NCI-H460 (cell line): ENCODE data around the gene DAPK1. TPM values are rescaled to one million over a fixed set of nuclear protein-coding genes. Genes with fewer than 3 reads are reported as not detected.

Experiments
- DNase-seq: peaks from one replicate; pipeline ENCODE4 v3.0.0-alpha.2; 2016; ENCODE audit warnings: low read depth; ENCODE audit errors: extremely low read depth
- total RNA-seq: library from RNA; depleted of rRNA; stranded (reverse); fragments of >200 nt; shearing (Covaris generic); gene quantifications from 2 replicates; pipeline ENCODE4 v1.2.3, GENCODE V29; 2014

Gene DAPK1
- total RNA-seq, 1 experiment from 2014 or later, result 0.25 TPM

DNA sequence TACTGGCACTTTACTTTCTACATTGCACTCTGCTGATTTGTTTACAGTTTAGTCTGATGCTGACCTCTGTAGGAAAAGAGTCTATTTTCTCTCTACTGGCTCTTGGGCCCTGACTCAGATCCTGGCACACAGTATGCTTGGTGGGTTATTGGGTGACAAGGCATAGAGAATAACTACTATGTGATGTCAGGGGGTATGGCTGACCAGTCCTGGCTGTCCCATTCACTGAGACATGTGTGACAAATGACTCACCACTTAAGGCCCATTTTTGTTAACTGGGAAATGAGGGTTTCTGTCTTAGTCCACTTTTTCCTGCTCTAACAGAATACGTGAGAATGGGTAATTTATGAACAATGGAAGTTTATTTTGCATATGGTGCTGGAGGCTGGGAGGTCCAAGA is 66.4 kb downstream of the DAPK1 start:
- DNase-seq, result no peak

GRCh38 chr9:87564791-87565241 is 67.1 kb downstream of the DAPK1 start:
- no peak for DNase-seq

DNA sequence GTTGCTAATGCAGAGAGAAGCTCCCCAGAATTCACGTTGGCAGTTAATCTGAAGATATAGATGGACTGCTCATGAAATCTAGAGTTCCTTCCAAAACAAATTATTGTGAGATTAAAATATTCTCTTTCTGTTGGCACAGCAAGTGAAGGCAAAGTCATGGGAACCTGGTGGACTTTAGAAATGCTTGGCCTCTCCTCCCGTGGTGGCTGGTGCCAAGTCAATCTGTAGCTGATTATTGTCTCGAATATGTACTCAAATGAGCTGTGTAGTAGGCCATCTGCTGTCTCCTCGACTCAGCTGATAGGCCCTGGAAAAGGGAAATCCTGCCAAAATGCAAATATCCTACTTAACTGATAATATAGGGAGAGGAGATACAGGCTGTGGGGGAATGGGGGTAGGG is 69.3 kb downstream of the DAPK1 start:
- no peak for DNase-seq

DNA sequence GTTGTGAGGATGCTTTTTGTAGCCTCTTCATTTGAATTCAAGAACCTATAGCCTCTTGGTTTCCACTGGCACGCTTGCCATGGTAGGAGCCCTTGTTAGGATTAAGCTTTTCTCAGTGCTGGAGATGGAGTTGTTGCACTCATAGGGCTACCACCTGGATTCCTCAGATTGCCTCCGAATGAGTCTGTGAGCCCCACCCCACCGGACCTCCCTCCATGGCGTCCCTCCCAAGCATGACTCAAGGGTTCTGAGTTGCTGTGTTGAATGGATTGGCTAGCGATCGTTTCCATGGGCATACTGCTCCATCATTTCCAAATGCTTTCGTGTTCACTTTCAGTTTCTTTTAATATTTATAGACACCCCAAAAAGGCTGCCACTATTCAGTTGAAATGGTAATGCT is 69.9 kb downstream of the DAPK1 start:
- DNase-seq, result no peak

- DNase-seq, result no peak
These were observed 70.3 kb downstream of the DAPK1 start for GRCh38 chr9:87567983-87568382.

DNA sequence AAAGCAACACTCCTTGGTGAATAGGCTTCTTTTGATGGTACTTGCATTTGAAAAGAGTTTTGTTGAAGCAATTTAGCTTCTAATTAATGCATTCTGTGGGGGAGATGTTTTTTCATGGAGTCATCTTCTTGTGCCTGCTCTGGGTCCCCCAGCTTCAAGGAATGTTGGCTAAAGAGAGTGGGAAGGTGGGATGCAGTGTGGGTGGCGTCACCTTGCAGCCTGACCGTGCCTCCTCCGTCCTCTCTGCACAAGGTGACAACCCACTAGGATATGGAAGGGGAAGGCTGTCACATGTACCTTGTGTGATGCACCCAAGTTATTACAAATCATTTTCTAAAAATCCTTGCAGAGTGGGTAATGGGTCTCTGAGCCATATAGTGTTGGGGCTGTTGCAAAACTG is 70.7 kb downstream of the DAPK1 start:
- no peak for DNase-seq

GRCh38 chr9:87569008-87569509 is 71.4 kb downstream of the DAPK1 start:
- no peak for DNase-seq

- no peak for DNase-seq
These were observed 71.9 kb downstream of the DAPK1 start for GRCh38 chr9:87569518-87569917.

DNA sequence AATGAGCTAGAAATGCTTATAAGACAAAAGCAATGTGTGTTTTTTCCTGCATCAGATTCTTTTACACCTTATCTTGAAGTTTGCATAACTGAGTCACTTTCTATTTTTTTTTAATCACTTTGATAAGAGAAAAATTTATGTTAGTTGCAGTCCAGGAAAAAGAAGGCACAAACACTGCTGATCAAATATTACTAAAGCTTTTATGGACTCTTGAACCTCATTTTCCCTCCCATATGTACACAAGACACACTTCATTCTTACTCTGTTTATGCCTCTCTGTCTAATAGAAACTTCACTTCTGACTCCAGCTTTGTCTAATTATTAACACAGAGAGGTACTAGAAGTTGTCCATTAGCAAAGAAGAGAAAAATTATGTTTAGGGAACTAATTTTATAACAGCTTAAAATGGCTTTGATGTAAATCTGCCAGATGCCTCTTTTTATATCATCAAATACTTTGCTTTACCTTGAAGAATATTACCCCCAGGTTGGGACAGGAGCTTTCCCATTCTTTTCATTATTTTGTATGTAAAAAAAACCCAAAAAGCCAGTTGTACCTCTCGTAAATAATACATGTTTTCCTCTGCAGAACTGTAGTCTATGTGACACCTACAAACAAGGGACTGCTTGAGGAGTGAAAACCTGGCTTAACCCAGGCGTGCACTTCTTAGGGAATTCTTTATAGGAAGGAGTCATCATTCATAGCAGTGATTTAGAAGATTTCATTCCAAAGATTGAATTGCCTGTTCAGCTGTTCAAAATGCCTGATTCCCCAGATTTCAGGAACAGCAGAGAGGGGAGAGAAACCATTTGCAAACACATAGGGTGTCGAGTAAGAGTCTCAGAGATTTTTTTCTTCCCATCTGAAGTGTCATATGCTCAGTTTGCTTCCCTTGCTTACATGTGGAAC is 72.6 kb downstream of the DAPK1 start:
- DNase-seq, result no peak

DNA sequence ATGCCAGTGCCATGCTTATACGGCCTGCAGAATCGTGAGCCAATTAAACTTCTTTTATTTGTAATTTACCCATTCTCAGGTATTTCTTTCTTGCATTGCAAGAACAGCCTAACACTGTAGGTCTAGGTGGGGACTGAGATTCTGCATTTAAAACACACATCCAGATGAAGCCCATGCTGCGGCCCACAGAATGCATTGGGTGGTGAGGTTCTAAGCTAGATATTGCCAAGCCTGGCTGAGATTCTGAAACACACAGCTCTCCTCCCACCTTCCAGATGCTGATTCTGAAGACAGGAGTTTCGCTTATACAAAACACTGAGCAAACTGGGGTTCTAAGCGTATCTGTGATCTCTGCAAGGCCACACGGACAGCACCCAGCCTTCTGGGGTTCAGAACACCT is 75.1 kb downstream of the DAPK1 start:
- no peak for DNase-seq

DNA sequence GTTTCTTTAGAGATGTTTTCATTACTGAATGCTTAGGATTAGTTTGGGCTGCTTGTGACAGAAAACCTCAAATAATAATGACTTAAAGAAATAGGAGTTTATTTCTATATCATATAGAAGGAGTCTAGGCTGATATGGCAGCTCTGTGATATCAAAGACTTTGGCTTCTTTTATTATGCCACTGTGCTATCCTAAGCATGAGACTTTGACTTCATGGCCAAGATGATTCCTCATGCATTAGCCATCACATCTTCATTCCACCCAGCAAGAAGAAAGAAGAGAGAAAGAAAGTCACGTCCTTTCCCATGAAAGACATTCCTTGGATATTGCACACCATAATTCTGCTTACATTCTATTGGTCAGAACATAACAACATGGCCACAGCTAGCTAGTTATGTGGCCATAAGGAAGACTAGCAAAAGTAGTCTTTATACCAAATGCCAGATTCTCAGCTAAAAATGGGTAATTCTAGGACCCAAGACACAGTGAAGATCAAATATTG is 76.2 kb downstream of the DAPK1 start:
- no peak for DNase-seq

DNA sequence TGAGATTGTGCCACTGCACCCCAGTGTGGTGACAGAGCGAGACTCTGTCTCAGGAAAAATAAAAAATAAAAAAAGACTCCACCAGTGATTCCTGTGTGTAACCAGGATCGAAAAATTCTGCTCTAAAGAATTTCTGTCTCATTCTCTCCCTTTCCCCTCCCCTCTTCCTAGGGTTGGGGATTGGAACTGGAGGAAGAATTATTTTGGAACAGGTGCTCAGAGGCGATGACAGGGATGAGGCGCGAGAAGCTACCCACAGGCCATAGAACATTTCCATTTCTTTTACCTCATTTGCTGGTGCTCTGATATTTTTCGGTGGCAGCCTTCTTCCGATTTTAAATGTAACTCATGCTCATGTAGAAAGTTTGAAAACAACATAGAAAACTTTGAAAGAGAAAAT is 80.1 kb downstream of the DAPK1 start:
- no peak for DNase-seq

DNA sequence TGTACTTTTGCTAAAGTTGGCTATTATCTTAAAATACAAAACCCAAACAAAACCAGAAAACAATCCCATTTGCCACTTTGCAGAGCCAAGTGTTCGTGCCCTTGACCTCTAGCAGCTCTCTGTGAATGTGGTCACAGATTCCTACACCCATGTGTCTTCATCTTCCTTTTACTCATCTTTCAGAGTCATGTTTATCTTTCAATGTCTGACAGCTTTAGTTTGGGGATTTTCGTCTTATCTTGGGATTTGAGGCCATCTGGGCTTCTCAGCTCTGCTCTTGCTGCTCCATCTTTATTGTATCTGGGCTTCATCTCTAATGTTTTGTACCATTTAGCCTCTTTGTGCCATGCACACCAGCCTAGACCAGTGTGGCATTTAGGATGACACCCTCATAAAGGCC is 81.0 kb downstream of the DAPK1 start:
- DNase-seq, result no peak

- DNase-seq, result no peak
These were observed 82.3 kb downstream of the DAPK1 start for GRCh38 chr9:87579781-87580541.

DNA sequence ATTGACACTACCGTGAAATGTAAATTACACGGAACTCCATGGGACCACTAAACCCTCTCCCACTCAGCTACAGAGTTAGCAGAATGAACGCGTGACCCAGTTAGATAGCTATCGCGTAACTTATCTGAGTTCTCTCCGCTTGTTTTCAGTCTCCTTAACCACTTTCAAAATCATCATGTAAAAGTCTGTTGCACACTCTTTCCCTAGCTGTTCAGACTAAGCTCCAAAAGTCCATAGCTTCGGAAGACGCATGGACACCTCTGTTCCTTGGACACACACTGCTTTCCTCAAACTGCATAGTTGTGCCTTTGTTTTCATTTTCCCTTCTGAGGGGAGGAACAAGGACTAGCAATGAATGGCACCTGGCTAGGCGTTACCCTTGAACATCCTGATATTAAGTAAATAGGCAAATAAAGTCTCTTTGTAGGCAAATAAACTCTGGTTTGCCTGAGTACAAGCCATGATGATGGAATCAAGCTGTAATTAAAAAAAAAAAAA is 83.3 kb downstream of the DAPK1 start:
- DNase-seq, result no peak

- no peak for DNase-seq
These were observed 83.8 kb downstream of the DAPK1 start for GRCh38 chr9:87581513-87581912.

DNA sequence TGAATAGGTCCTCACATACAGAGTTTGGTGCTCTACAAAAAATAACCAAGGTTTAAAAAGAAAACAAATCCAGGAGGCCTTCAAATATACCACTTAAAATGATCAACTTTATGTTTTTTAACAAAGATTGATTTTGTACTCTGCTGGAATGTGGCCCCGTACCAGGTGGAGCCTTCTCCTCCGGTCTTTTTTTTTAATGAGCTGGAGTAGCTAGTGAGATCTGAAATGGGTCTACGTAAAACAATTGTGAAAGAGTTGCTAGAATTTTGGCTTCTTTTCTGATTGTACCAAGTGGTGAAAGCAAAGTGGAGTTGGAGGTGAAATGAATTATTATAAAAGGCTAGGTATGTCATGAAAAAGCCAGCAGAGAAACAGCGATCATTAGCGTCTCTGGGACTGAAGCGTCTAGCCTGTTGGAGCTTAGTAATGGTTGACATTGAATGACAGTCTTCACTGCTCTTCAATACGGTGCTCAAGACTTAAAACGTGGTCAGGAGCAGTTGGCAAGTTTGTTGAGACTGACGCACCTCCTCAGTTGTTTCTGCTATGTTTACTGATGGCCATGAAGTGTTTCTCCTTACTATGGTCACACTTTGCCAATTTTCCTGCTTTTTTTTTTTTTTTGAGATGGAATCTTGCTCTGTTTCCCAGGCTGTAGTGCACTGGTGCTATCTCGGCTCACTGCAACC is 84.4 kb downstream of the DAPK1 start:
- DNase-seq, result no peak

DNA sequence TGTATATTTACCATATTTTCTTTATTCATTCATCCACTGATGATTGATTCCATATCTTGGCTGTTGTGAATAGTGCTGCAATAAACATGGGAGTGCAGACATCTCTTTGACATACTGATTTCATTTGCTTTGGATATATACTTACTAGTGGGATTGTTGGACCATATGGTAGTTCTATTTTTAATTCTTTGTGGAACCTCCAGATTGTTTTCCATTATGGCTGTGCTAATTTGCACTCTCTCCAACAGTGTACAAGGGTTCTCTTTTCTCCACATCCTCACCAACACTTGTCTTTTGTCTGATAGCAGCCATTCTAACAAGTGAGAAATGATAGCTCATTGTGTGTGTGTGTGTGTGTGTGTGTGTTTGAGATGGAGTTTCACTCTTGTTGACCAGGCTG is 86.7 kb downstream of the DAPK1 start:
- DNase-seq, result no peak

- DNase-seq, result no peak
These were observed 87.6 kb downstream of the DAPK1 start for GRCh38 chr9:87585123-87585855.

DNA sequence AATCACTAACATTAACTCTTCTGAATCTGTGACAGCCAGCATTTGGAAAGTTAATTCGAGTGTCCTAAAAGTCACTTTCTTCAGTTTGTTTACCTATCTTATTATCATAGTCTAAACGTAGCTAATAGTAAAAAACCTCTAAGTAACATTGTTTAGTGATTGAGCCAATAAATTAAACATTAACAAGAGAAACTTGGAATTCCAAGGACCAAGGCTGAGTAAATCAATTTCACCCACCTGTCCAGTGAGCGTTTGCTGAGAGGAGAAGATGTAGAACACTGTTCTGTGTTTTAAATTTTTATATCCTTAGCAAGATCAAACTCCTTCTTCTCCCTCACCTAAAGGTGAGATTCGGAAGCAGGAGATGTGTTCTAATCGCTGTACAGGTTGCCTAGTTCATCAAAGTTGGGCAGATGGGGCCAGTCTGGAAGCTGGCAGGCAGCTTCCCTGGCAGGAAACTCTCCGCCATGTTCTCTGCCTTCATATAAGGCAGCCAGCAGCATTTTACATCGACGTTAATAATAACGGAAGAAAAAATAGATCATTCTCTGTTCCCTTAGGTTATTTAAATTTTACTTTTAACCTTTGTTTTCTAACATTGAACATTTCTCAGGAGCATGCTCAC is 89.2 kb downstream of the DAPK1 start:
- DNase-seq, result no peak
